Measurements from ENCODE around the gene SULF2.

The SULF2 gene

DNA sequence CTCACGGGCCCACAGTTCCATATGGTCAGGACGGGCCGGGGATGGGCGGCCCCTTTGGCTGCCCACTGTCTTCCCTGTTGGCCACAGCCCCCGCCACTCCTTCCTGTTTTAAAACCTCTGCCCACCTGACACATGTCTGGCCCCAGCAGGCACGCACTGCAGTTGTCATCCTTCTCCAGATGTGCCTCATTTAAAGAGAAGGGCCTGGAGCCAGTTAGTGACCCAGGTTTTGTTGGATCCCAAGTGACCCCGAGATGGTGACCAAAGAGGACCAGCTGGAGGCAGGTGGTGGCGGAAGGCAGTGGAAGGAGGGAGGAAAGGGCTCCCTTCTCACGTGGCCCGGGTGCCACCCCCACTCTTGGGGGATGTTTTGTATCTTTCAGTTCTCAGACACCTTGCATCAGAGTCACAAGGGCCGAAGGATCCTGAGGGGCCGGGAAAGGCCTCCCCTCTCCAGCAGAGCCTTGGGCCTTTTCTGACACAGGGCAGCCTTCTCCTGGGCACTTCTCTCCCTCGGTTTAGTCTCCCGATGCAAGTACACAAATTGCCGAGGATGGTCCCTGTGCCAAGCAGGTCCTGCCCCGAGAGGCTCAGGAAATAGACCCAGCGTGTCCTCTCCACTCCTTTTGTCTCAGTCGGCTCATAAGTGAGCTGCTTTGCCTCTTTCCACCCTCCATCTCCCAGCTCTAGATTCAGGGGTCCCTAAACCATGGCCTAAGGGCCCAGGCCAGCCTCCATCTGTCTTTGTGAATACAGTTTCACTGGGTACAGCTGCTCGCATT lies 117.6 kb downstream of the SULF2 start:
- no peak for DNase-seq

DNA sequence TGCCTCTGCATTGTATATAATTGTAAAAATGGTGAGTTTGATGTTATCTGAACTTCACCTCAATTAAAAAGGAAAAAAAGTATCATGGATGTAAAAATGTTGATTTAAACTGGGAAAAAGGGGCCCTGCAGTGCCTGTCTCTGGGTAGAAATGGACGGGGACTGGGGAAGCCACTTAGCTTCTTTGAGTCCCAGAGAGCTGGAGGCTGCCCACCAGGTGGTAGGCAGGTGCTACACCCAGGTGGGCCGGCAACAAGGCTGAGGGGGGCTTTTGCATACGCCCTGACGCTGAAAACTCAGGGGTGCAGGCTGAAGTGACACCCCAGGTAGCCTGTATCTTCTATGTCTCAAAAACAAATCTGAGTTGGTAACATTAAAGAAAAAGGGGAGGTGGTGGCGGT lies 118.2 kb downstream of the SULF2 start:
- DNase-seq, result no peak

DNA sequence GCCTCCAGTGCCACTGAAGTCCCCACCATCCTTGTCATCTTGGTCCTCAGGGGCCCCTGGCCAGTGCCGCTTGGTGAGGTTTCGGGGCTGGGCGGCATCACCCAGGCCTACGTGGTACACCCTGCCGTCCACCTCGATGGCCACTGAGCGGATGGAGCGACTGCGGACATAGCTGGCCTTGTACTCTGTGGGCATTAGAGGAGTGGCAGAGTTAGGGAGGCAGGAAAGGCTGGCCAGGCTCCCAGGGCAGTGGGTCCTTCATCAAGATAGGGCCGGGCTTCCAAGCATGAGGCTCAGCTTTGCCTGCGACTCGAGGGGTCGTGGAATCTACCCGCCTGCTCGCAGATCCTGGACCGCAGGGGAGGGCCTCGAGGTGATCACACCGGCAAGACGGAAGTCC lies 119.0 kb downstream of the SULF2 start:
- DNase-seq, result no peak

DNA sequence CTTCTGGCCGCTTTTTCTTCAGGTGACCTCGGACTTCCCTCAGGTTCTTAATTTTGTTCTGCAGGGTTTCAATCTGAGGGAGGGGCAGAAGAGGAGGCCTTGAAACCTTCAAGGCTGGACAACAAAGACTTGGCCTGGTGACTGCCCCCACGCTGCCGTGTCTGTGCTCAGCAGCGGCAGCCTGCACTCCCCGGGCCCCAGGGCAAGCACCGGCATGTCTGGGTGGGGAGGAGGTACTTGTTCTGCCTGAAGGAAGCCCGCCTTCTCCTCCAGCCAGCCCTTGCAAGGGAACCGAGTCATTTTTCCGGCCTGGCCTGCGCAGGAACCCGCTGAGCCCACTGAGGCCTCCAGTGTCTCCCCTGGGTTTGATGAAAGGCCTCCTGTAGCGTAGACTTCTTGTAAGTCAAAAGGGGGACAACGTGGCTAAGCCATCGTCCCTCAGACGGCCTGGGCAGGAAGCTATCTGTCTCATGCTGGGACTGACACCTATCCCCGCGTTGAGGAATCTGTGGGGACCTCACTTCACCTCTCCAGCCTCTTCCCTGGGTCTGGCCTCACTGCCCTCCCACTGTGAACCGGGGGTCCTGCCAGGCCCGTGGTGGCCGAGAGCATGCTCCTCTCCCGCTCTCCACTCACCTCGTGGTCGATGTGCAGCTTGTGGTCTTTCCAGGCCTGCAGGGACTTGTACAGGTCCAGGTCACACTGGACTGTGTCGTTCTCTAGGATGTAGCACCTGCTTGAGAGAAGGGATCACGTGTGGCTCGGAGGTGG lies 119.9 kb downstream of the SULF2 start:
- no peak for DNase-seq

DNA sequence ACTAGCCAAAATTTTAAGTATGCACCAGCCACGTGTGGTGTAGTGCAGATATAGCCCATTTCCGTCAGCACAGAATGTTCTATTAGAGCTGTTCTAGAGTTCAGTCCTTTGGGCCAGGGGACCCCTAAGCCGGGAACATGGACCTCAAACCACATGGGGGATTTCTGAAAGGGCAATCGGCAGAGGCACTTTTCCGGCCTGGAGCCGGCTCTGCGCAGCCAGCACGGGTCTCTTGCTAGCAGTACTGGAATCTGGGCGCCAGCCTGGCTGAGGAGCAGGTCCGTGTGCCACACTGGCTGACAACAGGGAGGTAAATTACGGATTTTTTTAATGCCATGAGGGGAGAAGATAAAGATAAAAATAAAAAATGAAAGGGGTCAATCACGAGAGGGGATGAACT lies 120.5 kb downstream of the SULF2 start:
- DNase-seq, result no peak

DNA sequence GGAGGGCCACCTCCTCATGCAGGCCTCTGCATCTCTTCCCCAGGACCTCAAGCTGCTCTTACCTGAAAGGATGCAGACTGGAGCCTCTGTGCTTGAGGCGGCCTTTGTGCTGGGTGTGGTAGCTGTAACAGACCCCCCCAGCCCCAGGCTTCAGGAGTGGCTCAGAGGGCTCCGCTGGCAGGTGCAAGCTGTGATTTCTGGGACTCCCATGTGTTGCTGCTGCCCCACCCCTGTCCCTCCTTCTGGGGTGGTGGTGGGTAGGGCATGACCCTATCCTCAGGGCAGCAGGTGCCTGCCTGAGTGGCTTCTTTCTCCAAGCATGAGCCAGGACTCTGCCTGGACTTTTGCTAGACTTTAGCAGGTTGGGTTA lies 121.2 kb downstream of the SULF2 start:
- no peak for DNase-seq

DNA sequence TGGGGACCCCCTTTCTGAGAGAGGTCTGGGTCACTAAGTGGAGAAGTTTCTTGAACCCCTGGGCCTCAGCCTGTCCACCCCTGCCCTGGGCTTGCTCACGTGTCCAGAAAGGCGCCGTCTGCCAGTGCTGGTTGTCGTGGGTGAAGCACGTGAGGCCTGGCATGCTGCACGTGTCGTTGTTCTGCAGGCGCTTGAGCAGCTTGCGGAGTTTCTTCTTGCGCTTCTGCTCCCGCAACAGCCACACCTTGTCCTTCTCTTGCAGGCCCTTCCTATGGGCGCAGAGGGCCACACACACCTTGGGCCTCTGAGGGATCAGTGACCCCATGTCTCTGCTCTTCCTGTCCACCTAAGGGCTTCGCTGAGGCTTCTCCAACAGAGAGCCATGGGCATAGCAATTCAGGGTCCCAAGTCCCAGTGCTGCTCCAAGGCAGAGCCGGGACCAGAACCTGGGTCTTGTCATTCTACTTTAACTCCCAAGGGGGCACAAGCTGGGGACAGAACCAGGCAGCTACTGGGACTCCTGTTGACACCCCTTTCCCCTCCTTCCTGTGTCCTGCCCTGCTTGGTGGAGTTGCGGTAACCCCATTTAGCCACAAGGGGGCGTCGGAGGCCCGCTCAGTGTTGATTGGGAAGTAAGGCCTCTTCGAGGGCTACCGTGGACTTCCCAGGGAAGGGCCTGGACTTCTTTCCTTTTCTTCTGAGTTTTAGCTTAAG lies 121.8 kb downstream of the SULF2 start:
- peak in 13 of 14 donors; percentile 13 to 82 (median 46) for DNase-seq

DNA sequence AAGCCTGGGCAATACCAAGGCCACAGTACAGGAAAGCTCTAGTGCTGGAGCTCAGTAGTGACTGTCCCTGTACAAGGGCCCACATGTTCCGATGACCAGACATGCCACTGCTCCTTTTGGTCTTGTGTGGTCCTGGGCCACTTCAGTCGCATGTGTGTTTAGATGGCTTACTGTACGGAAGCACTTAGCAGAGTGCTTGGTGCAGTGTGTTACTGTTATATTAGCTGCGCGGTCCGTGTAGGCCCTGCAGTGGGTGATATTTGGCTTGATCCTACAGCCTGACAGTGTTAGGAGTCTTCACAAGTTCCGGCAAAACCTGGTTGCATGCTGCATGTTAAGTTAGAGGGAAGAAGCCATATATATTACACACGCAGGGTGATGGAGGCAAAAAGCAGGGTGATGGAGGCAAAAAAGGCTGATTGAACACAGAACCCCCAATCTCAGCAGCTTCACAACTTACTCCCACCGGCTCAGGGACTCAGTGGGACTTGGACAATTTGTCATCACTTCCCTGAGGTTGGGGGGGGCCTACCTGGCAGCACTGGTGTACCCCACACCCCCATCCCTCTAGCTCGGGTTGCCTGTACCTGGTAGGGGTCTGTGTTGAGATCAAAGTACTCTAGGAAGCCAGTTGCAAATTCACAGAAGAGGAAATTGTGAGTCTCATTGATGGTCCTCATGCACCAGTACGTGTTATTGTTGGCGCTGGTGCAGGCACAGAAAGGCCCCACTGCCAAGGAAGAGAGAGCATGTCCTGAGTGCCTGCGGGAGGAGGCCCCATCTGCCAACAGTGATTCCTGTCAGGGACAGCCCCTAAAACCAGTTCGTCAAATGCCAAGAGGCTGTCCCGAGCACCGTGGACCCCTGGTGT lies 122.6 kb downstream of the SULF2 start:
- no peak for DNase-seq

DNA sequence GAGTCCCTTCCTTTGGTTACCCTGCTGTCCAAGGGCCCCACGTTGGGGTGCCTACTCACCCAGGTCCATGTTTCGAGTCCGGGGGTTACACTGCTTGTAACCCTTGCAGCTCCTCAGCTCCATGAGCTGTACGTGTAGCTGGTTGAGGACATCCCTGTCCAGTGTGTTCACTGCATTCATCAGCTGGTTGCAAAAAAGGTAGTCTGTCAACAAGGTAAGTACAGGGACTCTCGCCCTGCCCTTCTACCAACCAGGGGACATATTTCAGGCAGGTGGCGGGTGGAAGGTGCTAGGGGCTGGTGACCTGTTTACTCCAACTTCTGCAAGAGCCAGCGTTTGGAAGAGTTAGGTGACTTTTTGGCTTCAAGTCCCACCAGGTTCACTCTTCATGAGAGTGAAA lies 123.6 kb downstream of the SULF2 start:
- no peak for DNase-seq

DNA sequence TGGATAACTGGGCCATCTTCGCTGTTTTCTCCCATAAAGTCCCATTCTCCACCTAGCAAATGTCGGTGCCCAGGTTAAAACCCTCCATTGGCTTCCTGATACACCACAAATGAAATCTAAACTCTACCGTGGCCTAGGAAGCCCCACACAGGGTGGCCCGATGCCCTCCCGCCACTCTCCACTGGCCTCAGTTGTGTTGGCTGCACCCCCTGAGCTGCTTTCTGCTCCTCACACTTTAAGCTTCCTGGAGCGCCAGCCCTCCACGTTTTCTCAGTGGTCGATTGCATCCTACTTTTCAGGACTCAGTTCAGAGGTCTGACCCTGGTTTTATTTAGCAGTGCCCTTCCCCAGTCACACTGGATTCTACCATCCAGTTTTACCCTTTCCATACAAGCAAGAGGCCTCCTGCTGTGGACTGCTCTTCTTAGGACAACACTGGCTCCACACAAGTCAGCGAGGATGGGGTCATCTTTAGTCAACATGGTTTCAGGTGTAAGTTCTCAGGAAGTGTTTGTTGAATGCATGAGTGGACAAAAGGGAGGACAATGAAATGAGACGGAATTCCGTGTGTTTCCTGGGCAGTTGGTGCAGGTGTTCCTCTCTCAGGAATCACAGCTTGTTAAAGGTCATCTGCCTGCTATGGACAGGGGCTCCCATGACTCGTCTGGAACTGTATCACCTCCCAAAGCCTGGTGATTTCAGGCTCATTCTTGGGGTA lies 124.1 kb downstream of the SULF2 start:
- DNase-seq, result no peak

DNA sequence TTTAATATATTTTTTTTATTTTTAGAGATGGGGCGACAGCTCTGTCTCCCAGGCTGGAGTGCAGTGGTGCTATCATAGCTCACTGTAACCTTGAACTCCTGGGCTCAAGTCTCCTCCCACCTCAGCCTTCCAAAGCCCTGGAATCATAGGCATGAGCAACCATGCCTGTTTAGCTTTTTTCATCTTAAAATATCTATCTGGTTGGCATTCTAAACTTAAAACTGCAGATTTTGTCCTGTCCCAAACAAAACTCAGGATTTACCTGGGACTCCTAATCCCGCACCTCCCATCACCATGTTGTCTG lies 124.7 kb downstream of the SULF2 start:
- no peak for DNase-seq

DNA sequence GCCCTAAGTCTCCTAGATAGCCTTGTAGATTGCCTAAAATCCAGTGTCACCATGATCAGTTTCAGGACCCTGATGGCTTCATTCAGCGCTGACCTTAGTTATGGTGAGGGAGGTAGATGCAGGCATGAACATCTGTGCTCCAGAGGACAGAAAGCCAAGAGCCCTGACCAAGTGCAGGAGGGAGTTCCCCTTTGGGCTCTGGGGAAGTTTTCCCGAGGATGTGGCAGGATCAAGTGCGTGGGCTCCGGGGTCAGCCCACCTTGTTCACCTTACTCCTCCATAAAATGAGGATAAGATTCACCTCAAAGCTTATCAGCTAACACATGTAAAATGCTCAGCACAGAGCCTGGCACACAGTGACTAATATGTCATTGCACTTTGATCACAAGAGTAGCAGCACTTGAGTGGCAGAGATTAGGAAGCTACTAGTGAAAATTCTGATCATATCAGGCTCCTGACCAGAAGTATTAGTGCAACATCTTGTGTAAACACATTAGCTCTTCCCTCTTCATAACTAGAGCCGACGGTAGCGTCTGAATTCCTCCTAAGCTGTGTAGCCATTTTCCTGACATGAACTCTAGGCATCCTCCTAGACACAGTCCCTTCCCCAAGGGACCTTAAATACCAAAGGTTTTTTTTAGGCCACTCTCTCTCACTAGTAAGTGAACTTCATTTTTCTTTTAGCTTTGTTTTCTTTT lies 125.2 kb downstream of the SULF2 start:
- no peak for DNase-seq

DNA sequence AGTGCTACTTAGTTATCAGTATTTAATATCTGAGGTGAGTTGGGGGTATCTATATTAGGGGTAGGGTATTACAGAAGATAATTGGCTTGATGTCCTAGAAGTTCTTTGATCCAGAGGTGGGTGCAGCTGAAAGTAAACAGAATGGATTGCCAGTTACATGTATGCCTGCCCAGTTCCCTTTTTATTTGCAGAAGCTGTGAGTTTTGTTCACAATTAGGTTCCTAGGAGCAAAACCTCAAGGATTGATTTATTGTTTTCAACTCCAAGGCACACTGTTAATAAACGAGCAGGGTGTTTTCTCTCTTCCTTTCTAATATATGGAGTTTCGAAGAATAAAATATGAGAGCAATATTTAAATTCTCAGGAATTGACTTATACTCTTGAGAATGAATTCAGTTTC lies 129.0 kb downstream of the SULF2 start:
- DNase-seq, result no peak

DNA sequence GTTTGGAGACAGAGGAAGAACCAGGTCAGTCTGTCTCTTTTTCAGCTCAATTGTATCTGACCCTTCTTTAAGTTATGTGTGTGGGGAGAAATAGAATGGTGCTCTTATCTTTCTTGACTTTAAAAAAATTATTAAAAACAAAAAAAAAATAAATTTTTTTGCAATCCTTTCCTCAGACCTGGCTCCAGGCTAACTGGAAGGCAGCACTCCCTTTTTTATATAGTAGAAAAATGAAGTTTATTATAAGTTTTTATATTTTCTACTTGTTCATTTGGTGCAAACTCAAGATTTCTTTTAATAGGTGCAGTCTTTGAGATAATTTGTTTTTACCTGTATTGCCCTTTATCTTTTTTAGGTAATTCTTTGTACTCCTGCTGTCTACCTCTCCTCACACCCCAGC lies 129.6 kb downstream of the SULF2 start:
- no peak for DNase-seq

DNA sequence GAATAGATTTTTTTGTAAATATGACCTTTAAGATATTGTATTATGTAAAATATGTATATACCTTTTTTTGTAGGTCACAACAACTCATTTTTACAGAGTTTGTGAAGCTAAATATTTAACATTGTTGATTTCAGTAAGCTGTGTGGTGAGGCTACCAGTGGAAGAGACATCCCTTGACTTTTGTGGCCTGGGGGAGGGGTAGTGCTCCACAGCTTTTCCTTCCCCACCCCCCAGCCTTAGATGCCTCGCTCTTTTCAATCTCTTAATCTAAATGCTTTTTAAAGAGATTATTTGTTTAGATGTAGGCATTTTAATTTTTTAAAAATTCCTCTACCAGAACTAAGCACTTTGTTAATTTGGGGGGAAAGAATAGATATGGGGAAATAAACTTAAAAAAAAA lies 130.9 kb downstream of the SULF2 start:
- no peak for DNase-seq

DNA sequence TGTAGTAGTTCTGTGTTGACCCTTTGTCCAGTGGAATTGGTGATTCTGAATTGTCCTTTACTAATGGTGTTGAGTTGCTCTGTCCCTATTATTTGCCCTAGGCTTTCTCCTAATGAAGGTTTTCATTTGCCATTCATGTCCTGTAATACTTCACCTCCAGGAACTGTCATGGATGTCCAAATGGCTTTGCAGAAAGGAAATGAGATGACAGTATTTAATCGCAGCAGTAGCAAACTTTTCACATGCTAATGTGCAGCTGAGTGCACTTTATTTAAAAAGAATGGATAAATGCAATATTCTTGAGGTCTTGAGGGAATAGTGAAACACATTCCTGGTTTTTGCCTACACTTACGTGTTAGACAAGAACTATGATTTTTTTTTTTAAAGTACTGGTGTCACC lies 131.4 kb downstream of the SULF2 start:
- DNase-seq, result no peak

DNA sequence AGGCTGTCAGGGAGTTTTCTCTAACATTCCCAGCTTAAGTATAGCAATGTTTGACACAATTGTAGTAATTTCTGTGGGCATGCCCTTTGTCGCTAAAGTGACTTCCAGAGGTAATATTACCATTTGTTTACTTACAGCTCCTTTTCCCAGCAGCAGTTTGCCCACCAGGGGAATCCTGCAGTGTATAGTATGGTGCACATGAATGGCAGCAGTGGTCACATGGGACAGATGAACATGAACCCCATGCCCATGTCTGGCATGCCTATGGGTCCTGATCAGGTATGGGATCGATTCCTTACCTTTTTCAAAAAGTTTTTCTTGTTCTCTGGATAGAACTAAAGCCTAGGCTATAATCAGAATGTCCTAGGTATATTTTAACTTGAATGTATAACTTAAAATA lies 132.5 kb downstream of the SULF2 start:
- DNase-seq, result no peak

DNA sequence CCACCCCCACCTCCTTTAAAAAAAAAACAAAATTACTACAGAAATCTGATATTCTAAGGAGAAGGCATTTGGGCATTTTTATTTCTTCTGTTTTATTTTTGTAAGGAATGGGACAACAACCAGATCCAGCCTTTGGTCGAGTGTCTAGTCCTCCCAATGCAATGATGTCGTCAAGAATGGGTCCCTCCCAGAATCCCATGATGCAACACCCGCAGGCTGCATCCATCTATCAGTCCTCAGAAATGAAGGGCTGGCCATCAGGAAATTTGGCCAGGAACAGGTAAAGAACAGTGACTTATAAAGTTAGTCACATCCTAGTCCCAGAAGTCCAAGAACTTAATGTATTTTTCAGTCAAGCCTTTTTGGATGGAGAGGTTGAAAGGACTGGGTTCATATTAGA lies 133.0 kb downstream of the SULF2 start:
- DNase-seq, result no peak

DNA sequence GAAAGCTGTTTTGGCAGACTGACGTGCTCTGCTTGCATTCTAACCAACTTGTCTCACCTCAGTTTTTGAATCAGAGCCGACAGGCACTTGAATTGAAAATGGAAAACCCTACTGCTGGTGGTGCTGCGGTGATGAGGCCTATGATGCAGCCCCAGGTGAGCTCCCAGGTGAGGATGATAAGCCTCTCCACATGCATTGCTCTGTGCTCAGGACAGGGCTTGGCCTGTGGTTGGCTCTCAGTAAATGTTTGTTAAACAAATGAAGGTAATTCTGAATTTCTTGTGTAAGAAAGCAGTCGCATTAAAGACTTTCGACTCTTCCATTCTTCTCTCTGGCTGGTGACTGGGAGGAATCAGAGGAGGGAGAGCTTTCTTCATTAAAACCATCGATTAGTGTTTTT lies 136.3 kb downstream of the SULF2 start:
- DNase-seq, result no peak

DNA sequence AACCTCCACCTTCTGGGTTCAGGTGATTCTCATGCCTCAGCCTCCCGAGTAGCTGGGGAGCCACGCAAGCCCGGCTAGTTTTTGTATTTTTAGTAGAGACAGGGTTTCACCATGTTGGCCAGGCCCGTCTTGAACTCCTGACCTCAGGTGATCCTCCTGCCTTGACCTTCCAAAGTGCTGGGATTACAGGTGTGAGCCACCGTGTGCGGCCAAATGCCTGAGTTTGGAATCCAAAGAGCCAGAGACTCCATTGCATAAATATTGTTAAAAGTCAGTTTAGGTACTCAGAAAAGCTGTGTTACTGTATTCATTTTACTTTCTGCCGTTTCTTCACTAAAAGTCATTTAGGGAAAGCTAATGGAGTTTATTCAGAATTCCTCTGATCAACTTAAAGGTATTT lies 137.3 kb downstream of the SULF2 start:
- DNase-seq, result no peak

DNA sequence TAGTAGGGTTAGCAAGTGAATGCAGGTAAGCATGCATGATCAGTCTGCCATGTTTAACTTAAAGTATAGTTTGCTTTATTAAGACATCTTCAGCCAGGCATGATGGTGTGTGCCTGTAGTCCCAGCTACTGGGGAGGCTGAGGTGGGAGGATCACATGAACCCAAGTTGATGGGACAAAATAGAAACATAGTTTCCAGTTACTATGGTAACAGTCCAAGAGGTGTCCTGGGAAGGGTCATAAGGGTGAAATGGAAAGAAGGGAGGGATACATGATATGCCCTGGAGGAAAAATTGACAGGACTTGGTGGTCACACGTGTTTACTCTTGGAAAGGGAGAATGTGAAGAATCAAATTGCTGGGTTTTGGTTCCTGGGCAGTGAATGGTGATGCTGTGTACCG lies 139.6 kb downstream of the SULF2 start:
- no peak for DNase-seq

DNA sequence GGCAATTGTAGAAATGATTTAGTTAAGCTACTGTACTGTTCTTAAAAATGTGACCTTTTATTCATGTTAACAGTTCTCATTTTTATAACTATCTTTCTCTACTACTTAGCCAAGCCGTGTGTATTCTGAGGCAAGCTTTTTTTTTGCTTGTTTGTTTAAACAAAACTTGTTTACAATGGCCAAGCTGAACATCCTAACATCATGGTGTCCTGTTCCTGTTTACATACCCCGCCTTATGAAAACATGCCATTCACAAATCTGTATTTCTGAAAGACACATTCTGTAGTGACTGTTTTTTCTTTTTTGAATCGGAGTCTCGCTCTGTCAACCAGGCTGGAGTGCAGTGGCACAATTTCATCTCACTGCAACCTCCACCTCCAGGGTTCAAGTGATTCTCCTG lies 142.7 kb downstream of the SULF2 start:
- no peak for DNase-seq

Data from C1 segment of cervical spinal cord (tissue), 14 donors.